ENCODE data around the gene FLNB. TPM values are rescaled to one million over a fixed set of nuclear protein-coding genes. Genes with fewer than 3 reads are reported as not detected.

FLNB gene
- total RNA-seq, 3 donors from 2014 or later (not counting 1 experiment from before 2014, with no cell fraction given) = 24.6 to 30.8 (median 26.6) TPM

DNA sequence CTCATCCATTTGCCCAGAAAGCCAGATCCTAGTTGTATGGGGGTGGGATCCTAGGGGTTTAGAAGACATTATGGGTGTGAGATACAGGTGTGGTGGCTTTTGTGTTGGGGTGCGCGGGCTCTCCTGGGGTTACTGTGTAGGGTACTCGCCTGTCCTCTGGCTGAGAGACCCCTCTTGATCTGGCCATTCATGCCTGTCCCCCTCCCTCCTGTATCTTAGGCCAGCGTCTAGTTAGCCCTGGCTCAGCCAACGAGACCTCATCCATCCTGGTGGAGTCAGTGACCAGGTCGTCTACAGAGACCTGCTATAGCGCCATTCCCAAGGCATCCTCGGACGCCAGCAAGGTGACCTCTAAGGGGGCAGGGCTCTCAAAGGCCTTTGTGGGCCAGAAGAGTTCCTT, 161.1 kb downstream of the FLNB start:
- Mint-ChIP-seq H3K9me3 (no peaks in the 10 kb centered on the region), H3K4me1 (no peaks in the 10 kb centered on the region), H3K27me3 (ENCODE audit: low read depth in 2 of 2) (peaks cover 0 to 2% of the 10 kb centered on the region in 2 donors), H3K27ac (no peak overlapping the region), H3K36me3 (no peaks in the 10 kb centered on the region), H3K4me3 (no peak overlapping the region)
- Histone ChIP-seq H3K27ac (ENCODE audit: low read length) (no peak overlapping the region), H3K36me3 (ENCODE audit: control insufficient read depth, insufficient read depth, low read length) (peaks cover 7% of the 10 kb centered on the region), H3K9me3 (ENCODE audit: control insufficient read depth, insufficient read depth, low read length) (no peaks in the 10 kb centered on the region), H3K4me3 (ENCODE audit: low read length) (no peak overlapping the region), H3K27me3 (ENCODE audit: control insufficient read depth, insufficient read depth, low read length) (no peaks in the 10 kb centered on the region), H3K4me1 (ENCODE audit: control insufficient read depth, insufficient read depth, low read length) (no peaks in the 10 kb centered on the region)
- intact Hi-C loops (cut with micrococcal nuclease) = no loop called here
- 93% methylated on average over 9 of the region's 9 CpGs for WGBS (ENCODE audit: insufficient coverage)
- DNase-seq (no peak), ATAC-seq (no peak)
- TF ChIP-seq, protein P1, sequence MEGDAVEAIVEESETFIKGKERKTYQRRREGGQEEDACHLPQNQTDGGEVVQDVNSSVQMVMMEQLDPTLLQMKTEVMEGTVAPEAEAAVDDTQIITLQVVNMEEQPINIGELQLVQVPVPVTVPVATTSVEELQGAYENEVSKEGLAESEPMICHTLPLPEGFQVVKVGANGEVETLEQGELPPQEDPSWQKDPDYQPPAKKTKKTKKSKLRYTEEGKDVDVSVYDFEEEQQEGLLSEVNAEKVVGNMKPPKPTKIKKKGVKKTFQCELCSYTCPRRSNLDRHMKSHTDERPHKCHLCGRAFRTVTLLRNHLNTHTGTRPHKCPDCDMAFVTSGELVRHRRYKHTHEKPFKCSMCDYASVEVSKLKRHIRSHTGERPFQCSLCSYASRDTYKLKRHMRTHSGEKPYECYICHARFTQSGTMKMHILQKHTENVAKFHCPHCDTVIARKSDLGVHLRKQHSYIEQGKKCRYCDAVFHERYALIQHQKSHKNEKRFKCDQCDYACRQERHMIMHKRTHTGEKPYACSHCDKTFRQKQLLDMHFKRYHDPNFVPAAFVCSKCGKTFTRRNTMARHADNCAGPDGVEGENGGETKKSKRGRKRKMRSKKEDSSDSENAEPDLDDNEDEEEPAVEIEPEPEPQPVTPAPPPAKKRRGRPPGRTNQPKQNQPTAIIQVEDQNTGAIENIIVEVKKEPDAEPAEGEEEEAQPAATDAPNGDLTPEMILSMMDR (IDR thresholded peaks at IDR 0.05) = no peak

DNA sequence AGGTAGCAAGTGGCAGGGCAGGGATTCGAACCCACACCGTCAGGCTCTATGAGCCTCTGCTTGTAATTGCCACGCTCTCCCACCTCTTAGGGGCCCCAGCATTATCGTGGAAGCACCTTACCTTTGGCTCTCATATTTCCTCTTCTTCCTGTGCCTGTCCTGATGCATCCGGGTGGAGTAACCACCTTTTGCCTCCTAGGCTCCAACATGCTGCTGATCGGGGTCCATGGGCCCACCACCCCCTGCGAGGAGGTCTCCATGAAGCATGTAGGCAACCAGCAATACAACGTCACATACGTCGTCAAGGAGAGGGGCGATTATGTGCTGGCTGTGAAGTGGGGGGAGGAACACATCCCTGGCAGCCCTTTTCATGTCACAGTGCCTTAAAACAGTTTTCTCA, 162.2 kb downstream of the FLNB start:
- Histone ChIP-seq H3K4me1 (ENCODE audit: control insufficient read depth, insufficient read depth, low read length) (no peaks in the 10 kb centered on the region), H3K4me3 (ENCODE audit: low read length) (no peak overlapping the region), H3K9me3 (ENCODE audit: control insufficient read depth, insufficient read depth, low read length) (no peaks in the 10 kb centered on the region), H3K27ac (ENCODE audit: low read length) (no peak overlapping the region), H3K36me3 (ENCODE audit: control insufficient read depth, insufficient read depth, low read length) (peaks cover 4% of the 10 kb centered on the region), H3K27me3 (ENCODE audit: control insufficient read depth, insufficient read depth, low read length) (no peaks in the 10 kb centered on the region)
- 85% methylated on average over 11 of the region's 11 CpGs for WGBS (ENCODE audit: insufficient coverage)
- no peak overlapping the region for H3K4me3 Mint-ChIP-seq
- H3K27me3 Mint-ChIP-seq (ENCODE audit: low read depth in 2 of 2) = peaks cover 0 to 5% of the 10 kb centered on the region in 2 donors
- no peaks in the 10 kb centered on the region for H3K9me3 Mint-ChIP-seq
- ATAC-seq (no peak), DNase-seq (no peak)
- no peaks in the 10 kb centered on the region for H3K4me1 Mint-ChIP-seq
- TF ChIP-seq, protein P1 (IDR thresholded peaks at IDR 0.05) = no peak
- no peak overlapping the region for H3K27ac Mint-ChIP-seq
- H3K36me3 Mint-ChIP-seq = no peaks in the 10 kb centered on the region
- intact Hi-C loops (cut with micrococcal nuclease) = no loop called here

DNA sequence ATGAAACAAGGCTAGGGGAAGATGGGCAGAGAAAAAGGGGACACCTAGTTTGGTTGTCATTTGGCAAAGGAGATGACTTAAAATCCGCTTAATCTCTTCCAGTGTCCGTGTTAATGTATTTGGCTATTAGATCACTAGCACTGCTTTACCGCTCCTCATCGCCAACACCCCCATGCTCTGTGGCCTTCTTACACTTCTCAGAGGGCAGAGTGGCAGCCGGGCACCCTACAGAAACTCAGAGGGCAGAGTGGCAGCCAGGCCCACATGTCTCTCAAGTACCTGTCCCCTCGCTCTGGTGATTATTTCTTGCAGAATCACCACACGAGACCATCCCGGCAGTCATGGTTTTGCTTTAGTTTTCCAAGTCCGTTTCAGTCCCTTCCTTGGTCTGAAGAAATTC, 162.9 kb downstream of the FLNB start:
- peaks cover 4% of the 10 kb centered on the region for H3K36me3 ChIP-seq (ENCODE audit: control insufficient read depth, insufficient read depth, low read length)
- WGBS (ENCODE audit: insufficient coverage) = 94% methylated on average over 9 of the region's 9 CpGs
- no peak for DNase-seq

More for the DNA sequence above, 162.9 kb downstream of the FLNB start:
- intact Hi-C loops (cut with micrococcal nuclease) = no loop called here
- Mint-ChIP-seq H3K27me3 (ENCODE audit: low read depth in 2 of 2) (peaks cover 0 to 5% of the 10 kb centered on the region in 2 donors), H3K36me3 (no peaks in the 10 kb centered on the region), H3K4me3 (no peak overlapping the region), H3K27ac (no peak overlapping the region), H3K9me3 (no peaks in the 10 kb centered on the region), H3K4me1 (no peaks in the 10 kb centered on the region)
- TF ChIP-seq, protein P1 (IDR thresholded peaks at IDR 0.05) = no peak
- Histone ChIP-seq H3K9me3 (ENCODE audit: control insufficient read depth, insufficient read depth, low read length) (no peaks in the 10 kb centered on the region), H3K4me3 (ENCODE audit: low read length) (no peak overlapping the region), H3K4me1 (ENCODE audit: control insufficient read depth, insufficient read depth, low read length) (peaks cover 3% of the 10 kb centered on the region), H3K27ac (ENCODE audit: low read length) (no peak overlapping the region), H3K27me3 (ENCODE audit: control insufficient read depth, insufficient read depth, low read length) (no peaks in the 10 kb centered on the region)
- ATAC-seq = no peak
